NB4 (cell line): ENCODE data around the gene LRIG1.

Experiments
- MAX ChIP-seq: IDR thresholded peaks from 2 replicates; pipeline ENCODE4 v1.6.1; 2011; ENCODE audit warnings: low read depth, low read length
- POLR2A ChIP-seq: IDR thresholded peaks from 2 replicates; pipeline ENCODE4 v1.6.1; 2011; ENCODE audit warnings: mild to moderate bottlenecking; ENCODE audit not compliant: insufficient read length; ENCODE audit errors: extremely low read depth
- TF ChIP-seq, protein P1 (sequence below): IDR thresholded peaks from one replicate; pipeline ENCODE4 v1.5.1; 2012; ENCODE audit warnings: low read depth, low read length

GRCh38 chr3:66367979-66368378, 132.8 kb downstream of the LRIG1 start:
- TF ChIP-seq, protein P1, sequence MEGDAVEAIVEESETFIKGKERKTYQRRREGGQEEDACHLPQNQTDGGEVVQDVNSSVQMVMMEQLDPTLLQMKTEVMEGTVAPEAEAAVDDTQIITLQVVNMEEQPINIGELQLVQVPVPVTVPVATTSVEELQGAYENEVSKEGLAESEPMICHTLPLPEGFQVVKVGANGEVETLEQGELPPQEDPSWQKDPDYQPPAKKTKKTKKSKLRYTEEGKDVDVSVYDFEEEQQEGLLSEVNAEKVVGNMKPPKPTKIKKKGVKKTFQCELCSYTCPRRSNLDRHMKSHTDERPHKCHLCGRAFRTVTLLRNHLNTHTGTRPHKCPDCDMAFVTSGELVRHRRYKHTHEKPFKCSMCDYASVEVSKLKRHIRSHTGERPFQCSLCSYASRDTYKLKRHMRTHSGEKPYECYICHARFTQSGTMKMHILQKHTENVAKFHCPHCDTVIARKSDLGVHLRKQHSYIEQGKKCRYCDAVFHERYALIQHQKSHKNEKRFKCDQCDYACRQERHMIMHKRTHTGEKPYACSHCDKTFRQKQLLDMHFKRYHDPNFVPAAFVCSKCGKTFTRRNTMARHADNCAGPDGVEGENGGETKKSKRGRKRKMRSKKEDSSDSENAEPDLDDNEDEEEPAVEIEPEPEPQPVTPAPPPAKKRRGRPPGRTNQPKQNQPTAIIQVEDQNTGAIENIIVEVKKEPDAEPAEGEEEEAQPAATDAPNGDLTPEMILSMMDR = no peak
- TF ChIP-seq POLR2A = no peak
- no peak for TF ChIP-seq MAX
